Dermis lymphatic vessel endothelial cell (primary cell): Measurements from ENCODE around the gene MBNL1. TPM values are rescaled to one million over a fixed set of nuclear protein-coding genes. Genes with fewer than 3 reads are reported as not detected.

Experiments
- total RNA-seq: library from RNA; depleted of rRNA; stranded (reverse); fragments of >200 nt; gene quantifications from 2 replicates; pipeline ENCODE4 v1.2.1, GENCODE V29; 2014

Gene MBNL1
- 271 and 312 TPM in 2 replicates for total RNA-seq

DNA sequence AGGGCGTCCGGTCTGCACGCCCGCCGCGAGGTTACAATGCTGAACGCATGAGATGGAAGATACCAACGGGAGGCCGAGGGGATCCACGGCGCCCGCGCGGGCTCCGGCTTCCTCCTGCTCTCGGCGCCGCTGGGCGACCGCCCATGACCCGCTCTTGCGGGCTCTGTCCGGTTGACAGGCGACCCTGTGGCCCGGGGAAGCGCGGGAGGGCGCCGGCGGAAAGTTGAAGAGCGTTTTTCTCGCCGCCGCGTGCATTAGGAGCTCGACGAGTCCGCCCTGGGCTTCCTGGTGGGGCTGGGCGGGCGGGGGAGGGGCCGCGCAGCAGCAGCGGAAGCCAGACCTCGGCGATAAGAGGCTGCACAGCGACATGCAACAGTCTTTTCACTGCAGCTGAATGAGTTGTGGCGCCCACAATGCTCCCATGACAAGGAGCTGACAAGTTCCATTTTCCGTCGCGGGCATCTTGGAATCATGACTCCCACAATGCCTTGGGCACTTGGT, at the start of gene MBNL1:
TSS of gene MBNL1 (plus strand) at position 375 of the 501 bp plus-strand sequence. CDS start 31,265 bp downstream, outside the sequence.

